HG03045 (cell line): ENCODE data around the gene ZIM2.

Experiments
- ATAC-seq: cut with Tn5 transposase; IDR thresholded peaks from one replicate; pipeline ENCODE4 v1.9.1; 2021; ENCODE audit warnings: mild to moderate bottlenecking, moderate library complexity; ENCODE audit not compliant: unreplicated experiment

The ZIM2 gene

GRCh38 chr19:56839652-56840450 lies 675 bp downstream of the ZIM2 start:
- ATAC-seq, result no peak

GRCh38 chr19:56838909-56839651 lies 1.4 kb downstream of the ZIM2 start:
- ATAC-seq, result no peak

- ATAC-seq, result no peak
Measured at GRCh38 chr19:56838024-56838908, 2.3 kb downstream of the ZIM2 start.

GRCh38 chr19:56837492-56838023 lies 3.0 kb downstream of the ZIM2 start:
- no peak for ATAC-seq

- no peak for ATAC-seq
Measured at GRCh38 chr19:56837004-56837403, 3.5 kb downstream of the ZIM2 start.

- ATAC-seq, result no peak
Measured at GRCh38 chr19:56836059-56836458, 4.5 kb downstream of the ZIM2 start.

GRCh38 chr19:56835401-56835800 lies 5.1 kb downstream of the ZIM2 start:
- ATAC-seq, result no peak

GRCh38 chr19:56834564-56835375 lies 5.8 kb downstream of the ZIM2 start:
- ATAC-seq, result no peak

GRCh38 chr19:56832352-56832928 lies 8.1 kb downstream of the ZIM2 start:
- no peak for ATAC-seq

GRCh38 chr19:56831255-56831654 lies 9.3 kb downstream of the ZIM2 start:
- ATAC-seq, result no peak

GRCh38 chr19:56829596-56829995 lies 10.9 kb downstream of the ZIM2 start:
- no peak for ATAC-seq

- no peak for ATAC-seq
Measured at GRCh38 chr19:56827708-56828107, 12.8 kb downstream of the ZIM2 start.

GRCh38 chr19:56823956-56824355 lies 16.6 kb downstream of the ZIM2 start:
- no peak for ATAC-seq

- ATAC-seq, result no peak
Measured at GRCh38 chr19:56823417-56823816, 17.1 kb downstream of the ZIM2 start.

GRCh38 chr19:56822755-56823154 lies 17.8 kb downstream of the ZIM2 start:
- no peak for ATAC-seq

- no peak for ATAC-seq
Measured at GRCh38 chr19:56821675-56822074, 18.9 kb downstream of the ZIM2 start.

- no peak for ATAC-seq
Measured at GRCh38 chr19:56821209-56821608, 19.3 kb downstream of the ZIM2 start.

GRCh38 chr19:56819166-56819565 lies 21.4 kb downstream of the ZIM2 start:
- no peak for ATAC-seq

GRCh38 chr19:56814656-56815055 lies 25.9 kb downstream of the ZIM2 start:
- no peak for ATAC-seq

- no peak for ATAC-seq
Measured at GRCh38 chr19:56813531-56813930, 27.0 kb downstream of the ZIM2 start.
